Adipose tissue (tissue), 3 donors: ENCODE results near the gene PABPC1L. TPM values are rescaled to one million over a fixed set of nuclear protein-coding genes. Genes with fewer than 3 reads are reported as not detected.

ENCODE experiments used
- H3K27ac ChIP-seq: one replicate; pipeline ENCODE4 v1.5.1; 2013; ENCODE audit warnings: low read depth, low read length
- WGBS, 3 donors: extraction: QIAGEN DNeasy Blood & Tissue Kit; methylation state at CpG; one replicate each; pipeline ENCODE4 v1.1.7; 2013; 5-methylcytosine and 5-hydroxymethylcytosine counted together
- polyA plus RNA-seq, 3 donors: library from polyadenylated mRNA; stranded (reverse); fragments of 200-250 nt; gene quantifications; one replicate each; pipeline ENCODE4 v1.2.3, GENCODE V29; 2013
- donor health status: healthy with polysubstance abuse.
- donor health status: Bipolar disorder and iron deficiency.
- donor health status: healthy.

The PABPC1L gene
- polyA plus RNA-seq, 3 donors = 5.3 to 24.7 (median 8.2) TPM

GRCh38 chr20:44983093-44983674 lies 73.3 kb downstream of the PABPC1L start:
- no peak overlapping the region for H3K27ac ChIP-seq
- WGBS, 3 donors = 96 to 97% (median 97%) methylated on average over 7 of the region's 7 CpGs

GRCh38 chr20:44988631-44989171 lies 78.8 kb downstream of the PABPC1L start:
- no peak overlapping the region for H3K27ac ChIP-seq
- WGBS, 3 donors = 90 to 94% (median 92%) methylated on average over 1 of the region's 1 CpG

Other genes starting within 250 kb of the PABPC1L start
- gene CCN5, start 194.7 kb upstream of the PABPC1L start, polyA plus RNA-seq = 10 to 100 TPM in 2 of 3 donors, under 1 TPM in 1; 0.36 to 36.3 (median 20.7) TPM
- gene KCNK15, start 164.2 kb upstream of the PABPC1L start, polyA plus RNA-seq = 1 to 10 TPM in 2 of 3 donors, under 1 TPM in 1; 0.85 to 5.3 (median 2.4) TPM
- 1 to 10 TPM in 1 of 3 donors, under 1 TPM in 2; 0.03 to 1.8 (median 0.19) TPM for gene RIMS4, start 99.5 kb upstream of the PABPC1L start, polyA plus RNA-seq
- gene YWHAB, start 24.4 kb upstream of the PABPC1L start, polyA plus RNA-seq = 100 to 1,000 TPM in 2 of 3 donors, 10 to 100 TPM in 1; 31.3 to 113 (median 103) TPM
- 10 to 100 TPM; 10.0 to 12.4 (median 10.8) TPM for gene TOMM34, start 50.3 kb downstream of the PABPC1L start, polyA plus RNA-seq
- 1 to 10 TPM; 3.9 to 8.7 (median 8.0) TPM for gene STK4, start 56.5 kb downstream of the PABPC1L start, polyA plus RNA-seq
- under 1 TPM in 2 of 3 donors, not detected in 1; 0.01 to 0.05 TPM for gene KCNS1, start 191.1 kb downstream of the PABPC1L start, polyA plus RNA-seq
- not detected for gene WFDC5, start 205.1 kb downstream of the PABPC1L start, polyA plus RNA-seq
- gene WFDC12, start 214.4 kb downstream of the PABPC1L start, polyA plus RNA-seq = not detected